Activated T-cell treated with anti-CD3 and anti-CD28 coated beads, Interleukin-2, amount 50 U/mL, for 4 hours (primary cell): Measurements from ENCODE around the gene SHROOM3. TPM values are rescaled to one million over a fixed set of nuclear protein-coding genes. Genes with fewer than 3 reads are reported as not detected.

ENCODE experiments used
- ATAC-seq, 2 donors: fragments of 200-7000 bp; cut with Tn5 transposase; one replicate each; pipeline ENCODE4 v1.10.0; 2021
- DNase-seq: peaks from one replicate; pipeline ENCODE4 v3.0.0-alpha.2; 2020
- H3K27me3 Mint-ChIP-seq: one replicate; pipeline ENCODE4 v1.8.0; 2021; ENCODE audit warnings: low read depth, mixed read lengths
- H3K36me3 Mint-ChIP-seq: one replicate; pipeline ENCODE4 v1.8.0; 2022; ENCODE audit warnings: mixed read lengths; ENCODE audit not compliant: insufficient read depth
- H3K4me1 Mint-ChIP-seq: one replicate; pipeline ENCODE4 v1.8.0; 2021; ENCODE audit warnings: low read depth, mixed read lengths
- H3K4me3 Mint-ChIP-seq: one replicate; pipeline ENCODE4 v1.8.0; 2021; ENCODE audit warnings: mild to moderate bottlenecking, moderate library complexity, mixed read lengths
- H3K9me3 Mint-ChIP-seq: one replicate; pipeline ENCODE4 v1.8.0; 2021; ENCODE audit warnings: mixed read lengths
- total RNA-seq, 3 donors: library from RNA; stranded (reverse); gene quantifications; one replicate each; pipeline ENCODE4 v1.2.1, GENCODE V29; 2021

SHROOM3 gene
- total RNA-seq, 3 donors from 2014 or later: 0.05 to 0.33 (median 0.08) TPM

DNA sequence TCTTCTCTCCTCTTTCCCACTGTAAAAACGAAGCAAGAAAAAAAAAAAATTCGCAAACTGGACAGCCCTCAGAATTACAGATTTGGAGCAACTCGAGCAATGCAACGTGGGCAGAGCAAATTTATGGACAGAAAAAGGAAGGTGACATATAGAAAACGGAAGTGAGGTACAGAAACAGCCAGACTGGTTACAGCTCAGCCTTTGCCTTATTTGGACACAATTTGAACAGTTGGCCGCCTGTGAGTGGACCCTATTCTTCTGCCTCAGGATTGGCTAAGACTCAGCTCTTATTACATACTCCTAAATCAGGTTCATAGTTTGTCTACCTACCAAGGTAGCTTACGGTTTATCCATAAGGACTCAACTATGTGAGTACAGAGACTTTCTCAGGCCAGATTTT, 364.1 kb downstream of the SHROOM3 start:
- ATAC-seq: no peak
- DNase-seq: no peak
- Mint-ChIP-seq H3K36me3 (no peaks in the 10 kb centered on the region), H3K9me3 (no peaks in the 10 kb centered on the region), H3K4me3 (no peak overlapping the region), H3K4me1 (no peaks in the 10 kb centered on the region), H3K27me3 (peaks cover 8% of the 10 kb centered on the region)

DNA sequence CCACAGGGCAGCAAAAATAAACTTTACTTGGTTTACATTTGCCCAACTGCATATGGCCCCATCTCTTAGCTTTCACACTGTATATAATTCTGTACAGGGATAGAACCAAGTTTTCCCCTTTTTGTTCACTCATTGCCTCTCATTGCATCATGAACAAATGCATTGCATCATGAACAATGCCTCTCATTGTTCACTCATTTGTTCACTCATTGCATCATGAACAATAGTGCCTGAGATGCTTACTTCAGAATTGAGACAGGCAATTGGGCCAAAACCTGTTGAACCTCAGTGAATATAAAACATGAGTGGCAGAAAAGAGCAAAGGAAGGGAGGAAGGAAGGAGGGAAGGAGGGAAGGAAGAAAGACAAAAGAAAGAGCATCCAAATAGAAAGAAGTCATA, 364.7 kb downstream of the SHROOM3 start:
- DNase-seq: no peak
- Mint-ChIP-seq H3K27me3 (peaks cover 12% of the 10 kb centered on the region), H3K9me3 (no peaks in the 10 kb centered on the region), H3K4me3 (no peak overlapping the region), H3K36me3 (no peaks in the 10 kb centered on the region), H3K4me1 (no peaks in the 10 kb centered on the region)
- ATAC-seq: no peak

DNA sequence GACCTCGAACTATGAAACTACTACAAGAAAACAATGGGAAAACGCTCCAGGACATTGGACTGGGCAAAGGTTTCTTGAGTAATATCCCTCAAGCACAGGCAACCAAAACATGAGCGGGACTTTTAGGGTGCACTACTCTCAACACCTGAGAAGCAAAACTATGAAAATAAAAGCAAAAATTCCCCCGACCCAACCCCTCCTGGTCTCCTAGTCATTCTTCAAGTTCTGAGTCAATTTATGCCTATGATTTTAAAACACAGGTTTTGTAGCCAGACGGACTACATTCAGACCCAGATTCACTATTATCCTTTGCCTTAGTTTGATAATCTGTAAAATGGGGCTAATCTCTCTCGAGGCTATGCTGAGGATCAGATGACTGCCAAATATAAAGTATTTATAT, 365.9 kb downstream of the SHROOM3 start:
- ATAC-seq (no peak), DNase-seq (no peak)
- H3K36me3 Mint-ChIP-seq: no peaks in the 10 kb centered on the region
- no peaks in the 10 kb centered on the region for H3K4me1 Mint-ChIP-seq
- H3K4me3 Mint-ChIP-seq: no peak overlapping the region
- no peaks in the 10 kb centered on the region for H3K9me3 Mint-ChIP-seq
- H3K27me3 Mint-ChIP-seq: peaks cover 15% of the 10 kb centered on the region

DNA sequence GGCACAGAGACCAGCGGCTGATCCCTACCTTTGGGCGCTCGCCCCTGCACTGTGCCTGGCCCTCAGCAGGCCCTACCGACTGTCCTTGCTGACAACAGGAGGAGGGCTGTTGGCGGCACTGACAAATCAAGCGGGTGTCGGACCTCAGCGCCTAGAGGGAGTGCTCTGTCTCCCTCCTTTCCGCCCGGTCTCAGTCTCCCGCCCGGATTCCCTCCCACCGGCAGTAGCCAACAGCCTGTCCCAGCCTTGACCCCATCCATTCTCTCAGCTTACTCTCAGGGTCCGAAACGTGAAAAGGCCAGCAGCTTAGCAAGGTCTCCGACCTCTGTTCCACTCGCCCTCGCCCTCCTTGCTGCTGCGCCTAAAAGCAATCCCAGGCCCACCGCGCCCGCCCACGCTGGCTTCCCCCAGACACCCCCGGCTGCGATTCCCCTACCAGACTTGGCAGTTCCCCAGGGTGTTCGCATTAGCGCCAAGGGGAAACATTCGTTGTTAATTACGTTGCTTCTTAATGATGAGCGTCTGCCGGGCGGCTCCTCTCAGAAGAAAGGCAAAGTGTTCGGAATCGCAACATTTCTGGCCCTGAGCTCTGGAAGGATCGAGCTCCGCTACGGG, 366.7 kb downstream of the SHROOM3 start:
- Mint-ChIP-seq H3K36me3 (no peaks in the 10 kb centered on the region), H3K9me3 (no peaks in the 10 kb centered on the region), H3K27me3 (peaks cover 15% of the 10 kb centered on the region), H3K4me1 (no peaks in the 10 kb centered on the region), H3K4me3 (no peak overlapping the region)
- ATAC-seq (no peak), DNase-seq (no peak)

DNA sequence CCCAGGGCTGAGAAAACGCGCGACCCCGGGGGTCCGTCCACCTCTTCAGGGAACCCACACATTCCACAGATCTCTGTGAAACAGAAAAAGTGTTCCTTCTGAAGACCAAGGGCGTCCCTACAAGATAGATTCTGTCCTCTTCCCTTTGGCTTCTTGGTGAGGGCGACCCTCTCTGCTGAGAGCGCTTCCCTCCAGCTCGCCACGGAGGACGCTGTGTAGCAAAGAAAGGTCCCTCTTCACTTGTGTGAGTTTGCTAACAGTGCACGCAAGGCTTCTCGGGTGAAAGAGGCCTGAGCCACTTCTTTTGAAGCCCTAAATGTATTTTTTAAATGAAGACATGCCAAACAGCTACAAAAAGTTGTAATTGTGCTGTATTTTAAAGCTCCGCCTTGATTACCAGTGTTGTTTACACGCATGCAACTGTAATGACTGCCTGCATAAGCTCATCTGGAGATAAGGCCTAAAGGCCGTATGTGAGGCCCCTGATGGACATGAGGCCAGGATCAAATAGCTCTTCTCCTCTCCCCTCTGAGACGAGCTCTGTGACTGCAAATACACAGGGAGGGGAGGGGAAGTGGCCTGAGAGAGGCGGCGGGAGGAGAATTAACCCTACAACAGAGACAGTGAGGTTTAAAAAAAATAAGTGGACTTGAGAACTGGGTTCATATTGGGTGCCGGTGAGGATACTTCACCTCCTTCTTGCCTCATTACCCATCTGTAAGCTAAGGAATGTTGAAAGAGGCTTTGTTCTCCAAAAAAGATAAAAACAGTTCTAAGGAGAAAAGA, 367.4 kb downstream of the SHROOM3 start:
- Mint-ChIP-seq H3K4me3 (no peak overlapping the region), H3K4me1 (no peaks in the 10 kb centered on the region), H3K9me3 (no peaks in the 10 kb centered on the region), H3K36me3 (no peaks in the 10 kb centered on the region), H3K27me3 (peaks cover 15% of the 10 kb centered on the region)
- no peak for ATAC-seq
- DNase-seq: no peak

DNA sequence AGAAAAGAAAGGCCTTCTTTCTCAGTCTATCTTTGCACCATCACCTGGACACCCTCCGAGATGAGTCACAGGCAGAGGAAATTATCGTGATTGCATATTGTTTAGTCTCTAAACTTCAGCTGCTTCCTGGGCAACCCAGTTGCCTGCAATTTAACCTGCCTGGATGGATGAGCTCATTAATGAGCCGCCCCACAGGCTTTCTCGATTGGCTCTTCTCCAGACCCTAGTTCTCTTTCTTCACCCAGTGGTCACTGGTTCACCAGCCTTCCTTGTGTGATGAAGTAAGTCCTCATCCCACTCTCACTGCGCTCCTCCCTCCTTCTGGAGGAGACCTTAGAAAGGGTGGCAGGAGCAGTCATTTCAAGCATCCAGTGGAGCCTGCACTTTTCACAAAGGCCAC, 368.5 kb downstream of the SHROOM3 start:
- H3K9me3 Mint-ChIP-seq: peaks cover 4% of the 10 kb centered on the region
- no peaks in the 10 kb centered on the region for H3K36me3 Mint-ChIP-seq
- no peaks in the 10 kb centered on the region for H3K4me1 Mint-ChIP-seq
- H3K4me3 Mint-ChIP-seq: no peak overlapping the region
- H3K27me3 Mint-ChIP-seq: peaks cover 13% of the 10 kb centered on the region
- DNase-seq (no peak), ATAC-seq (no peak)

DNA sequence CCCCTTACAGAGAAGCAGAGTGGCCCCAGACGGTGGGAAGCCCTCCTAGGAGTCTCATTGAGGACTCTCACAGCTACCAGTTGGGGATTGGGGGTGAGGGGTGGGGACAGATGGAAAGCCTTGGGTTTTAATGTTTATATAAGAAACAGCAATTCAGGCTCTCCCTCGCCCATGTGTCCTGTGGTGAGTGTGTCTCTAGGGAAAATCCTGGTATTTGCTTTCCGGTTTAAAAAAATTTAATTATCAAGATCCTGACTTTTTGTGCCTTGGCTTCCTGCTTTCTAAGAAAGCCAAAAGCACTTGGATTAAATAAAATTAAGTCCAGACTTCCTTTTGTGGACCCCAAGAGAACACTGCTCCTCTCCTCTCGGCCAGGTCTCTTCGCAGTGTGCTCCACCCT, 369.1 kb downstream of the SHROOM3 start:
- ATAC-seq: no peak
- no peak for DNase-seq
- Mint-ChIP-seq H3K36me3 (no peaks in the 10 kb centered on the region), H3K4me1 (no peaks in the 10 kb centered on the region), H3K9me3 (peaks cover 9% of the 10 kb centered on the region), H3K4me3 (no peak overlapping the region), H3K27me3 (peaks cover 11% of the 10 kb centered on the region)

DNA sequence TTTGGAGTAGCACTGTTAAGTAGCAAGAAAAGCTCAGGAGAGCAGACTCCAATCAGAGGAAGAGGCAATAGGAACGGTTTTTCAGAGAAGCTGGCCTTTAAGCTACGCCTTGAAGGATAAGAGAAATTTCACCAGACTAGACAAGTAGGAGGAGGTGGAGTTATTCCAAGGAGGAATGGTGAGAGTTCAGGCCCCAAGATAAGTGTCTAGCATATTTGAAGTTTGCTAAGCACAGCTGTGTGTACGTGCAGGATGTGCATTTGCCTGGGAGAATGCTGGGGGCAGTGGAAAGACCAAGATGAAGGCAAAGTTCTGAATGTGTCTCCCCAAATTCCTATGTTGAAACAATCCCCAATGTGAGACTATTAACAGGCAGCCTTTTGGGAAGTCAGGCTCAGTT, 371.3 kb downstream of the SHROOM3 start:
- no peaks in the 10 kb centered on the region for H3K4me1 Mint-ChIP-seq

DNA sequence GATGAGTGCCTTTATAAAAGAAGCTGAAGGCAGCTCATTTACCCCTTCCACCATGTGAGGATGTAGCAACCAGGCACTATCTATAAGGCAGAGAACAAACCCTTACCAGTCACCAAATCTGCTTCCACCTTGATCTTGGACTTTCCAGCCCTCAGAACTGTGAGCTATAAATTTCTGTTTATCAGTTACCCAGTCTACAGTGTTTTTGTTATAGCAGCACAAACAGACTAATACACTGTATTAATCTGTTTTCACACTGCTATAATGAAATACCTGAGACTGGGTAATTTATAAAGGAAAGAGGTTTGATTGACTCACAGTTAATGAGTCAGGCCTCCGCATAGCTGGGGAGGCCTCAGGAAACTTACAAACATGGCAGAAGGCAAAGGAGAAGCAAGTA, 371.7 kb downstream of the SHROOM3 start:
- H3K4me1 Mint-ChIP-seq: no peaks in the 10 kb centered on the region
- no peak overlapping the region for H3K4me3 Mint-ChIP-seq
- DNase-seq: no peak
- H3K36me3 Mint-ChIP-seq: no peaks in the 10 kb centered on the region
- H3K27me3 Mint-ChIP-seq: peaks cover 14% of the 10 kb centered on the region
- H3K9me3 Mint-ChIP-seq: peaks cover 12% of the 10 kb centered on the region
- no peak for ATAC-seq

More for the DNA sequence above, 371.3 kb downstream of the SHROOM3 start:
- H3K27me3 Mint-ChIP-seq: peaks cover 11% of the 10 kb centered on the region
- ATAC-seq (no peak), DNase-seq (no peak)
- H3K9me3 Mint-ChIP-seq: peaks cover 12% of the 10 kb centered on the region
- H3K4me3 Mint-ChIP-seq: no peak overlapping the region
- no peaks in the 10 kb centered on the region for H3K36me3 Mint-ChIP-seq

DNA sequence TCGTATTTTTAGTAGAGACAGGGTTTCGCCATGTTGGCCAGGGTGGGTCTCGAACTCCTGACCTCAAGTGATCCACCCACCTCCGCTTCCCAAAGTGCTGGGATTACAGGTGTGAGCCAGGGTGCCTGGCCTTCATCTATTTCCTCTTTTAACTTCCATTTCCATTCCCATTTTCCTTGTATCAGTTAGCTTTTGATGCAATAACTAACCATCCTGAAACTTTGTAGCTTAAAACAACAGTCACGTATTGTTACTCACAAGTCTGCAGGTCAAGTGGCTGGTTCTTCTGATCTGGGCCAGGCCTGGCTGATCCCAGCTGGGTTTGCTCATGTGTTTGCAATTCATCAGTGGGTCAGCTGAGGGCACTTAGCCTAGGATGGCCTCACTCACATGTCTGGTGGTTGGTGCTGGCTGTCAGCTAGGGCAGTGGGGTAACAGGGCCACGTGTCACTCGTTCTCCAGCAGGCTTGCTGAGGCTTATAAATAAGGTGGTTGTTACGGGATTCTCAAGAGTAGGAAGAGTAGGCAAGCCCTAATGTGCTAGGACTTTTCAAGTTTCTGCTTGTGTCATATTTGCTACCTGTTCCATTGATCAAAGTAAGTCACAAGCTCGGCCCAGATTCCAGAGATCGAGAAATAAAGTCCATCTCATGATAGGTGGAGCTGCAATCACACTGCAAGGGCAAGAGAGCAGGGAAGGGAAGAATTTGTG, 374.7 kb downstream of the SHROOM3 start:
- H3K36me3 Mint-ChIP-seq: no peaks in the 10 kb centered on the region
- H3K9me3 Mint-ChIP-seq: peaks cover 12% of the 10 kb centered on the region
- ATAC-seq (no peak), DNase-seq (no peak)
- peaks cover 5% of the 10 kb centered on the region for H3K27me3 Mint-ChIP-seq
- H3K4me1 Mint-ChIP-seq: no peaks in the 10 kb centered on the region
- no peak overlapping the region for H3K4me3 Mint-ChIP-seq

DNA sequence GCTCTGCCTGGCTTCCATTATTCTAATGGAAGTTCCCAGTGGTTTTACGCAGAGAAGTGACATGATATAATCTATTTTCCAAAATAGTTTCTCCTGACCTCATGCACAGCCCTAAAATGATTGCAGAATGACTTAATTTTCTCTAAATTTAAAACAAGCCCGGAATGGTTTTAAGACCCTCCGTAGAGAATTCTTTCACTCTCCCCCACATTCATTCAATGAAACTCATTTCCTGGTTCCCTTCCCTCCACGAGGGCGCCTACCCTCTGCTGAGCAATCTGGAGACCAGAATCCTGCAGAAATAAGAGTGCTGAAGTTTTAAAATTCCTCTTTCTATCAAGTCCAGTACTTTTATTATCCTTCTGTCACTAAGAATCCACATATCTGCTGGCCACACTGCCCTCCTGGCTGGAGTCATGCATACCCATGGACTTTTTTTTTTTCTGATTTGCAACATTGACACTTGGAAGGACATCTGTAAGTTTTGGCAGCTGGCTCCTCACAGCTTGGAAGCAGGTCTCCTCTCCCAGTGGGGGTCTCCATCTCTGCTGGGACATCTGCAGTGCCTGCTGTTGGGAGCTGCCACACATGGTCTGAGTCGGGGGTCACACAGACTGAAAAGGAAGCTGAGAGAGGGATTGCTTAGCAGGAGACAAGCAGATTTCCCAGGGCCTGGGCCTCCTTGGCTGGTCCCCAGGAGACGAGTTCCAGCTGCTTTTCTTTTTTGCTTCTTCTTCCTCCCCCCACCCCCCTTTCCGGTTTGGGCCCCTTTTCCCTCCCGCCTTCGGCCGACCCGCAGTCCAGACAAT, 376.8 kb downstream of the SHROOM3 start:
- H3K36me3 Mint-ChIP-seq: no peaks in the 10 kb centered on the region
- no peak for ATAC-seq
- no peak for DNase-seq

DNA sequence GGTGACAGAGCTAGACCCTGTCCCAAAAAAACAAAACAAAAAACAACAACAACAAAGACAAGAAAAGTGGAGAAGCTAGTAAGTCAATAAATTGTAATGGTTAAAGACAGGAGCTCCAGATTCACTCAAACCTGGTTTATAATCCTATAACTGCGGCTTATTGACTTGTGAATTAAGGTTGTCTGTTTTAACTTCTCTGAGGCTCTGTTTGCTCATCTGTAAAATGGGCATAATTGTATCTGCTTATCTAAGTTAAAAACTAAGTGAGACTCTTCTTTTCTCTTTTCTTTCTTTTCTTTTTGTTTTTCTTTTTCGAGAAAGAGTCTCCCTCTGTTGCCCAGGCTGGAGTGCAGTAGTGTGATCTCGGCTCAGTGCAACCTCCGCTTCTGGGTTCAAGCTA, 378.0 kb downstream of the SHROOM3 start:
- Mint-ChIP-seq H3K4me3 (no peak overlapping the region), H3K9me3 (peaks cover 12% of the 10 kb centered on the region), H3K4me1 (no peaks in the 10 kb centered on the region), H3K36me3 (no peaks in the 10 kb centered on the region), H3K27me3 (peaks cover 5% of the 10 kb centered on the region)
- ATAC-seq: no peak
- no peak for DNase-seq

More for the DNA sequence above, 376.8 kb downstream of the SHROOM3 start:
- Mint-ChIP-seq H3K27me3 (peaks cover 5% of the 10 kb centered on the region), H3K9me3 (peaks cover 12% of the 10 kb centered on the region), H3K4me1 (no peaks in the 10 kb centered on the region), H3K4me3 (no peak overlapping the region)

DNA sequence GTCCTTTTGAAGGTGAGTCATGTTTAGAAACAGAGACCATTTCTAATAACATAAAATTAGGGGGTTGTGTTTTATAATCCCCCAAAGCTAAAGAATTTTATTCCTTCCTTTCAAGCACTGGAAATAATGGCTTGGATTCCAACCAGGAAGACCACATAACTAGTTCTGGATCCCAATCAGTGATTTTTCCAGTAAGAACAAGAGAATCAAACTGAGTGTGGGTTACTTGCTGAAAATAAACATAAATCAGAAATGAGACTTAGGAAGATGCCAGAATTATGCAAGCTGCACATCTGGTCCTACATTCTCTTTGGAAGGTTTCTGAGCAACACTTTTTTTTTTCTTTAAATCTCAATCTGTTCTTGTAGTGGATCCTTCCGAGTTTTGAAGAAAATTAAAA, 386.6 kb downstream of the SHROOM3 start:
- ATAC-seq (no peak), DNase-seq (no peak)

DNA sequence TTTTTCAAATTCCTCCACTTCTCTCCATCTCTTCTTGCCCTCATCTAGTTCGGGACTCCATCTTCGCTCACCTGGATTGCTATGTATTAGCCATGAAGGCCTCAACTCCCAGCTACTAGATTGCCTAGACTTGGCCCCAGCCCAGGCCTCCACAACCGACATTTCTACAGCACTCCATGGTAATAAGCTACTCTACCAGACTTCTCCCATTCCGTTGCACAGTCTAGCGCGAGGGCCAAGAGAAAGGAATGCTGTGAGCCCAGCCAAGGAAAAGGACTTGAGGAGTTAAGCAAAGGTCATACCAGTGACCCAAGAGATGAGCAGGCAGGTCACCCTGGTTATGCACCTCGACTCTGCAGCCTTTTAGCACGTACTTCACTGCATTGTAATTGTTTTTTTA, 387.3 kb downstream of the SHROOM3 start:
- no peaks in the 10 kb centered on the region for H3K4me1 Mint-ChIP-seq
- DNase-seq (no peak), ATAC-seq (no peak)
- H3K4me3 Mint-ChIP-seq: no peak overlapping the region
- H3K9me3 Mint-ChIP-seq: peaks cover 8% of the 10 kb centered on the region
- peaks cover 5% of the 10 kb centered on the region for H3K27me3 Mint-ChIP-seq
- no peaks in the 10 kb centered on the region for H3K36me3 Mint-ChIP-seq

More for the DNA sequence above, 386.6 kb downstream of the SHROOM3 start:
- Mint-ChIP-seq H3K27me3 (peaks cover 5% of the 10 kb centered on the region), H3K4me3 (no peak overlapping the region), H3K36me3 (no peaks in the 10 kb centered on the region), H3K4me1 (no peaks in the 10 kb centered on the region), H3K9me3 (peaks cover 8% of the 10 kb centered on the region)
